HG03060 (cell line): ENCODE data around the gene ACTN2.

ENCODE experiments used
- ATAC-seq: cut with Tn5 transposase; IDR thresholded peaks from one replicate; pipeline ENCODE4 v1.9.1; 2021; ENCODE audit warnings: low read depth, moderate number of reproducible peaks; ENCODE audit not compliant: unreplicated experiment

The ACTN2 gene

DNA sequence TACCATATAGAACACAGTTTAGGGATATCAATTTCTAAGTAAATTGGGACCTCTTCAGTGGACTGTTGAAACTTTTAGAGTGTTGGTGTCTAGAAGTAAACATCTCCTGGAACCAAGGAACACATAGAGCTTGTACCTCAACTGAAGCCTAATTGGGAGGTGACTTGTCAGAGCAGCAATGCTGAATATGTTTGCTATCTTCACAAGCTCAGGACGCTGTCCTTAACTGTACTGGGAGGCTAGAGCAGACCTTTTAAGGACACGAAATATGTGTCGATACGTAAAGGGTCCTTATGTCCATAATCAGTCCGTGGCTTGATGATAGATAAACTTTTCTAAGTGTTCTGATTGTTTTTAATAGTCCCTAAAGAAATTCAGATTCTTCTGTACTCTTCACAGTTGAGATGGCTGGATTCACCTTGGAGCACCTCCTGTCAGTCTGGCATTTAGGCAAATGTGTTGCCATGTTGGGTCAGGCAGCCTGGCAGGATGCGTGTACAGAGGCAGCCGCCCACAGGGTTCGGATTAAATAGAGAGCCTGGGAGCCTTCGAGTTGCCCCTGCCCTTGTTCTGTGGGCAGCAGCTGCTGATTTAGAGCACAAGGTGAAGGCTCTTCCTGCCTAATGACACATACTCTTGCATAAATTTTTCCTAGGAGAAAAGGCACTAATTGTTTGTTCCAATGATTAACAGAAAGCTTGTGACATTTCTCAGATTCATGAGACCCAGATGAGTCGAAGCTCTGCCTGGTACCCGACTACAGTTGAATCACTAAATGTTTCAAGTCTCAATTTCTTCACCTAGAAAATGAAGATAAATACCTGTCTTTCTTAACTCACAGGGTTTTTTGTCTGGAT, 3.6 kb downstream of the ACTN2 start:
- no peak for ATAC-seq

DNA sequence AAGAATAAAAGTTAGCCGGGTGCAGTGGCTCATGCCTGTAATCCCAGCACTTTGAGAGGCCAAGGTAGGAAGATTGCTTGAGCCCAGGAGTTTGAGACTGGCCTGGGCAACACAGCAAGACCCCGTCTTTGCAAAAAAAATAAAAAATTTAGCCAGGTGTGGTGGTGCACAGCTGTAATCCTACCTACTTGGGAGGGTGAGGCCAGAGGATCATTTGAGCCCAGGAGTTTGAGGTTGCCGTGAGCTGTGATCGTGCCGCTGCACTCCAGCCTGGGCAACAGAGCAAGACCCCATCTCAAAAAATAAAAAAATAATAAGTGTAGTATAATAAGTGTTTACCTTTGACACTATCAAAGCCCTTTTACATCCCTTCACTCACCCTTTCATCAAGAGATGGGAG, 5.0 kb downstream of the ACTN2 start:
- no peak for ATAC-seq

DNA sequence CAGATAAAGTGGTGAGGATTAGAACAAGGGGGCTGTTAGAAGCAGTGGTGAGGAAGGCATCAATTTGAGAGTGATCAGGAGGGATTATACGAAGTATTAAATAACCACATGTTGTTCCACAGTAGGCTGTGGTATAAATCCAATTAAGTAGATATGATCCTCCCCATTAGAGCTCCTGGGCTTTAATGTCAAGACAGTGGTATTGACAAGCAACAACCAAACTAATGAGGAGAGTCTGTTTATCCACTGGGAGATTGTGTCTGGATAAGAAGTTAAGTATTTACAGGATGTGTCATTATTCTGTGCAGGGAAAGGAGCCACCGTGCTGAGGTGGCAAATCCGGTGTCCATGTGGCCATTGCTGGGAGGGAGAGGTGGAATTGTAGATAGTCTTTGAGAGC, 5.8 kb downstream of the ACTN2 start:
- no peak for ATAC-seq

DNA sequence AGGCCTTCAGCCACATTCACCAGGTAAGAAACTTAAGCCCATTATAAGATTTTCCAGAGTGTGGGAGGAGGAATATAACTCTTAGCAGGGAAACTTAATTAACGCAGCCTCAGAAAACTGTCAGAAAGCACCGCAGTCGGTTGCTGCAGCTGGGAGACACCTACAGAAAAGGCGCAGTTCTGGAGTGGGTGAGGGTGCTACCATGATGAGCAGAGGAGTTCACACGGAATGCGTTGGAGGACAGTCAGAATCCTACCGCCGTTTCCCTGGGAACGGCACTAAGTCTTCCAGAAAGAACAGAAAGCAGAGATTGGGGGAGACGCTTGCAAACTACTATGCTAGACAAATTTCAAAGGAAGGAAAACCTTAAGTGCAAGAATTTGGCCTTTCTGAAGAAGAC, 6.4 kb downstream of the ACTN2 start:
- no peak for ATAC-seq

DNA sequence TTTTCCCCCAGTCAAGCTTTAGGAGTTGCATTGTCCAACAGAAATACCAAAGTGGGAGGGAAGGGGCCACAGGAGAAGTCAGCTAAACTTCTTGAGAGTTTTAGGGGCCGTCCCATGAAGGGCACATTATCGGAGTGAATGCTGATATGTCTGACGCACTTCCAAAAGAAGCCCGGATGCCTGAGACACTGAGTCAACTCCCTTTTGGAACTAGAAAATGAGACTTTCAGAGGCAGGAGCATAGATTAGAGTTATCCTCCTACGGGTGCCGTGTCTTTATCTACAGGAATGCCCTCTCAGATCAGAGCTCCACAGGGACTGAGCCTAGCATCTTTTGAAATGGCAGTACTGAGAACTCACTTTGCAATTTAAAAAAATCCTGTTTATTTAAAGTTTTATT, 13.1 kb downstream of the ACTN2 start:
- ATAC-seq, result no peak

DNA sequence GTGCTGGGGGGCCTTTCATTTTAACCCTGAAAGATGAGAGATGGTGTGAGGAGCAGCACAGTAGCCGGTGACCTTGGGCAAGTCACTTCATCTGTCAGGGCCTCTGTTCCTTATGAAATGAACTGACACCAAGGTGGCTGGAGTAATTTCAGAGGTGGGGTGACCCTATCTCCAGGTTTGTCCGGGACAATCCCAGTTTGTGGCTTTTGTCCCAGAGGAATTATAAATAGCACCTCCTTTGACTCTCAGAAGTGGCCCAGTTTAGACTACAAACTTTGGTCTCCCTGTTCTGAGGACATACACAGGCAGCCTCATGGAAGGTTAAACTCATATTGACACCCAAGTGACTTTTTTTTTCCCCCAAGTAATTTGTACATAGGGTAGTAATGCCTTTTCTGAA, 14.6 kb downstream of the ACTN2 start:
- no peak for ATAC-seq

DNA sequence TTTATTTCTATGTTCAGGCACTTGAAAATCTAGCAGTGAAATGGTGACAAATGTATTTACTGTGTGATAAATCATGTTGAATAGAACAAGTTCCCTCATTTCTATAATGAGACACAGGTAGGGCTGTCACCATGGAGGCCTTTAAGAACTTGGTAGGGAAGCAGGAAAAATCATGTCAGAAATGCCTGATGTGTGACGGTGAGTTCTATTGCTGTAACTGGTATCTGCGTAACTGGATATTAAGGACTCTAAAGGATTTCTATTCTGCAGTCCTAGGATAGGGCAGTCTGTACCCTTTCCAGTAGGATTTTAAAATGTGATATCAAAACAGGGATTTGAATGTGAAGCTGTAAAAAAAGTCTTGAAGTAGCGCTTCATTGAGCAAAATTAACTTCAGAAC, 15.5 kb downstream of the ACTN2 start:
- no peak for ATAC-seq

DNA sequence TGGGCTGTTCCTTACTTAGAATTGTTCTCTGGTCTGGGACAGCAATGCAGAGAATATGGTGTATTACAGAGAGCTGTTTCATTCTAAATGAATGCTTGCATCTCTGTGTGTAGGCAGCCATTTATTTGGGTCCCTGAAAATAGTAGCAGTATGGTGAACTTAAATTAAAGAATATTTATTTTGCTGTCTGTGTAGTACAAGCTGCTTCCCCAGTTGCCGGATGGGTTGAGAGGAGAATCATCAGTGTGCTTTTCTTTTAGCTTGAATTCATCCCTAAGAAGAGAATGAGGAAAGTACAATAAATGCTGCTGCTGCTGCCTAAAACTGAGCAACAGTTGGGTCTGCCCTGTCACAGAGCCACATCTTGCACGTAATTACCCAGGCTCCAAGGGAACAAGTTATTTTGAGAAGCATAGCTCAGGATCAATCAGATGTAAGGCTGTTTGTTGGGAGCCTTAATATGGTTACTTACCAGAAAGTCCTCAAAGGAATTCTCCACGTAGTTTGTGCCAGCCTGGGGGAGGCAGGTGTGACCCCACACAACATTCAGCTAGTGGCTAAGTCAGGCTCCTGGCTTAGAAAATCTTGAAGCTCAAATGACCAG, 16.6 kb downstream of the ACTN2 start:
- ATAC-seq, result no peak

DNA sequence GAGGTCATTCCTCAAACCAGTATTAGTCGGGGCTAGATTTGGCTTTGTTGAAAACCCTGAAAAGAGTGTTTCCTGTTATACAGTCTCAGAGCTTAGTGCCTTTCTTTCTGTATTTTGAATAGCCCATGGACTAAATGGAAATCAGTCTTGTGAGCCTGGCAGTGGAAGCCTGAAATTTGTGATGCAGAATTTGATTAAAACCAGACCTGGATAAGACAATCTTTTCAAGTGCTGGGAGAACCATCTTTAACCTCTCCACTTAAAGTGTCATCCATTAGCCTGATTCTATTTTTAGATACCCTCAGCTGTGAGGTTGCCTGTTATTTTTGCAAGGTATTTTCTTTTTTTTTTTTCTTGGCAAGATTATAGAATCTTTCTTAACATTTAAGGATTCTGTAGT, 19.5 kb downstream of the ACTN2 start:
- ATAC-seq, result no peak

DNA sequence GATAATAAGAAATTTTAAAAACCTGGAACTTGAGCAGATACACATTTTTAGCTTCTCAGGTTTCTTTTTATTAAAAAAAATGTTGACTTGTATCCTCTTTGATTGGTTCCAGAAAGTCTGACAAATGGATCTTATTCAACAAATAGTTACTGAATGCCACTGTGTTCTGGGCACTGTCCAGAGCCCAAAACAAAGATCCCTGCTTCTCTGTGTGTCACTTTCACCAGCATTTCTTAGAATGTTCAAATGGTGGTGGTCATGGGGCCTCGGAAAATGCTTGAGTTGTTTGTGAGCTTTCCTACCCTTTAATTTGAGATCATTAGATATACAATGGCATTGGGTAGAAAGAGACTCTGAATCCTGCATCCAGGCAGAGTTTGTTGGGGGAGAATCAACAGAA, 19.9 kb downstream of the ACTN2 start:
- no peak for ATAC-seq

DNA sequence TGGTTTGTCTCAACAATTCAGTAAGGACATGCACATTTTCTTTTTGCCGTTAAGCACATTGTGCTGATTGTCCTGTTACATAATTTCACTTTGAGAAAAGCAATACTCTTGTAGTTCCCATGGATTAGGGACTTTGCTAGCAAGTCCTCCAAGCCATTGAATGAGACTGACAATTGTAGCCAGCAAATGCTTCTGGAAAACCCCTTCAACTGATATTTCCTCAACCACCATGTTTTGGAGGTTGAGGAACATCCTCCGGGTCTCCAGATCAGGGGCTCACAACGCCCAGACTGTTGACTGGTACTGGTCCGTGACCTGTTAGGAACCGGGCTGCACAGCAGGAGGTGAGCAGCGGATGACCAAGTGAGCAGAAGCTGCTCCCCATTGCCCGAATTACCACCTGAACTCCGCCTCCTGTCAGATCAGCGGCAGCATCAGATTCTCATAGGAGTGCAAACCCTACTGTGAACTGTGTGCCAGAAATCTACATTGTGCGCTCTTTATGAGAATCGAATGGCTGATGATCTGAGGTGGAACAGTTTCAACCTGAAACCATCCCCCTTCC, 24.1 kb downstream of the ACTN2 start:
- ATAC-seq, result no peak

DNA sequence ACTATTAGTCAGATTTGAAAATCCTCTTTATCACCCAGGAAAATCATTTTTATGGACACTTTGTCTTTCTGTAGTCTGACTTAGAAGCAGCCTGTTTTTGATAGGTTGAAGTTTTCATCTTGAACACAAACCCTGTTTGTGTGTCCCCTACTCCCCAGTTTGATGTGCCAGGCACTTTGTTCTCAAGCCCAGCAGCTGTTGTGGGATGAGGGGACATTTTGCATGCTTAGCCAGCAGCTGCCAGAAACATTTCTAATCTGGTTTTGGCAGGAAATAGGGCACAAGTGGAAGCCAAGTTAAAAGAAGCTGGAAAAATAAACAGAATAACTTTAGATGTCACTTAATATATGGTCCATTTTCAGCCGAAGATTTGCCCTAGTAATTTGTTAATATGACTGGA, 29.9 kb downstream of the ACTN2 start:
- ATAC-seq, result no peak

DNA sequence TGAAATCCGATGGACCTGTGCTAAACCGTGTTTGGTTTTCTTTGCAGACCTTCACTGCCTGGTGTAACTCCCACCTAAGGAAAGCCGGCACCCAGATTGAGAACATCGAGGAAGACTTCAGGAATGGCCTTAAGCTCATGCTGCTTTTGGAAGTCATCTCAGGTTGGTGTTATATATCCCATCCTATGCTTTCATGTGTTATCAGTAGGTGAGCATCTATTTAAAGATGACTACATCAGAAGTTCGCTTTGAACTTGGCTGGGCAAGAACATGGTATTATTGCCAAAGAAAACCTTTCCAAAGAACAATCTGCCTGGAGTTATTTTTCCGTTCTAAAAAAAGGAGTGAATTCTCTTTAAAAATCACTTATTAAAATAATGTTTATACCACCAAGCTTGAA, 31.5 kb downstream of the ACTN2 start:
- no peak for ATAC-seq

DNA sequence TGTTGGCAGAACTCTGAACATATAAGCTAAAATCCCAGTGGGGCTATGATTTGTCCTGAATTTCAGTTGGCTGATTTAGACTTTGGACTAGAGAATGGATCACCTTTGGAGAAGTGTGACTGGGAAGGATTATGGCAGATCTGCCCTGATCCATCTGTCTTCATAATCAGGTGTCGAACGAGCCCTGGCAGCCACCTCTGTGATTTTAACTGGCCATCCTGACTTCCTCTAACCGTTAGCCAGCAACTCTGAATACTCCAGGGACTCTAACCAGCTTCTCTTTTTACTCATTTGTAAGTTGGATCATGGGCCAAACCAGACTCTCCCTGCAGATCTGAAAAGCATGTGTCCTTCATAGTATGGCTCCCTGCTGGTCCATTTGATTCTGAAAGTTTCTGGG, 32.0 kb downstream of the ACTN2 start:
- no peak for ATAC-seq

DNA sequence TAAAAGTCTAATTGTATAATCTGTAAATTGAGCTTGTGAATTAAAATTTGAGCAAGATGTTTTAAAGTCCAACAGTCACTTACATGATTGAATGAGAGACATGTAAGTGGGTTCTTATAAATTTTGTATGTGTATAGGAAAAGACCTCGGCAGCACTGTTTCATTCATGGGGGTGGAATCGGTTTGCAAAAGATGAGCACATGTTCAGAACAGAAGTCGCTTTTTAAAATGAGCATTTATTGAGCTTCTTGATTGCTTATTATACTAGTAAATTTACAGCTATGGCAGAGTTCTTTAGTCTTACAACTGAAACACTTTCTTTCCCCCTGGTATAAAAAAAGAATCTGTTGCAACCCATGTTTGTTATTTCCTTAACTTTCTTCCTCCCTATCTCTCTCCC, 33.9 kb downstream of the ACTN2 start:
- ATAC-seq, result no peak

DNA sequence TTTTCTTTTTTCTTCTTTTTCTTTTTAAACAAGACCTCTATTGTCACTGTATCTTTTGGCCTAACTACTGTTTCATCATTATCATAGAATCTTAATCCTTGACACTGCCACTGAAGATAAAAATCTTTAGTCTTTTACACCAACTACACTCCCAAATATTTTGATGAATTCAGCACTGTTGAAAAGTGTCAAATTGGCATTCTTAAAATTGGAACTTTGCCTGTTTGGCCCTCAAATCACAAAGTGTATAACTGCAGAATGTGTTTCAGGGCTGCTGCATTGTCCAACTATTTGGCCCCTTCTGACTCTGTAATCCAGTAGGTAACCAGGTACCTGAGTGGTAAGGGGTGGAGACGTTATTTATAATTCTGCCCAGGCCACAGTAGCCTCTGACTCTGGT, 34.3 kb downstream of the ACTN2 start:
- ATAC-seq, result no peak

DNA sequence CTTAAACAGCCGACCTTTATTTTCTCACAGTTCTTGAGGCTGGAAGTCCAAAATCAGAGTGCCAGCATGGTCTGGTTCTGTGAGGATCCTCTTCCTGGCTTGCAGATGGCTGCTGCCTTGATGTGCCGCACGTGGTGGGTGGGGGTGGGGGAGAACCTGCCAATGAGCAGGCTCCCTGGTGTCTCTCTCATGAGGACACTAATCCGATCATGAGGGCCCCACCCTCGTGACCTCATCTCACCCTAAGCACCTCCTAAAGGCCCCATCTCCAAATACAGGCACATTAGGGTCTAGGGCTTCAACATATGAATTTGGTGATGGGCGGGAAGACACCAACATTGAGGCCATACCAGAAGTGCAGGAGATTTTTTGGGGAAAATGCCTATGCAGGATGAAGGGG, 37.8 kb downstream of the ACTN2 start:
- ATAC-seq, result no peak

DNA sequence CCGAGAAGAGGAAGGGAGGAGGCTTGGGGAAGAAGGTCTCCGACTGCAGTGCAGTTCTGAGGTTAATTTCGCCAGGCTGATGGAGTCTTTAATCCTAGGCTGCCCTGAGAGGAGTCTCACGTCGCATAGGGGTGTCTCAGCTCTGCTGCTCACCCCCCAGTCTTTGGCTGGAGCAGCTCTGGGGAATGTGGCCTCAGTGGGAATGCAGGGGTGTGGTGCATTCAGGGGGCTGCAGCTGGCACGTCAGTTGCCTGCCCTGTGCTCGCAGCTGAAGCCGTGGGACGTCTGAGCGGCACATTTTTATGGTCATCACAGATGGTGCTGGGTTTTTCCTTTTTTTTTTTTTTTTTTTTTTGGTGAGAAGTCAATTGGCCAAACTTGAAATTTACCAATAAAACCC, 38.2 kb downstream of the ACTN2 start:
- ATAC-seq, result no peak

DNA sequence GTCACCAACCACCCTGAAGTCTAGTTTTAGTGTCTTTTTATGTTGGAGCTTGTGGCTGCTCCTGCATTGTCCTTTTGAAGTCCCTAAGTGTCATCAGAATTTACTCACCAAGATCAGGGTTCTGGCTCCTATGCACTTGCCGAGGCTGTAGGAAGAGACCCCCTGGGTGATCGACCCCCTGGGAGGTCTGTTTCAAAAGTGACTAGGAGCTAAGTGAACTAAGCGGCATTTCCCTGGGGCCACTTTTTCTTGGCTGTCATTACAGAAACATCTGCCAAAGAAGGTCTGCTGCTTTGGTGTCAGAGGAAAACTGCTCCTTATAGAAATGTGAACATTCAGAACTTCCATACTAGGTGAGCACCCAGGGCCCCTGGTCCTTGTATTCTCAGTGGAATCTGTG, 39.4 kb downstream of the ACTN2 start:
- ATAC-seq, result no peak

DNA sequence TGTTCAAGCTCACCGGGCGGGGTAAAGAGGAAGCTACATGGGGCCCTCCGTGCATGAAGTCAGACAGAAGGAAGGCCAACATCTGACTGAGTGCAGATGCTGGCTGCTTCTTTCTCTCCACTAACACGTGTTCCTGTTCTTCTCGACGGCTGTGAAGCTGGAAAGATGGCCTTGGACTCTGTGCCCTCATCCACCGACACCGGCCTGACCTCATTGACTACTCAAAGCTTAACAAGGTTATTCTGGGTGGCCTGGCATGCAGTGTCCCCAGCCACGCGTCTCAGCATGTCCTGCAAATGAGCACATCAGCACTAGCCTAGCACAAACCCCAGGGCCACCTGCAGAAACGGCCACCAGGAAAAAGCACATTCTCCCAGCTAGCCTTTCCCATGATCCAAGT, 41.2 kb downstream of the ACTN2 start:
- ATAC-seq, result no peak

DNA sequence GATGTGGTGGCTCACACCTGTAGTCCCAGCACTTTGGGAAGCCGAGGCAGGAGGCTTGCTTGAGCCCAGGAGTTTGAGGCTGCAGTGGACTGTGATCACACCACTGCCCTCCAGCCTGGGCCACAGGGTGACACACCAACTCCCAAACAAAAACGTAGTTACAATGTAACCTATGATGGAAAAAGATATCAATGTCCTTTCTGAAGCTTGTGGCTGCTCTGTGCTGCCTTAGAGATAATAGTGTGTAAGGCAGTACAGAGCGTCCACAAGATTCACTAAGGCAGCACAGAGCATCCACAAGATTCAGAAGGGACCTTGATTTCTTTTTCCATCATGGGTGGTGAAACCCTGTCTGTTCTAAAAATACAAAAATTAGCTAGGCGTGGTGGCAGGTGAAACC, 42.5 kb downstream of the ACTN2 start:
- ATAC-seq, result no peak

DNA sequence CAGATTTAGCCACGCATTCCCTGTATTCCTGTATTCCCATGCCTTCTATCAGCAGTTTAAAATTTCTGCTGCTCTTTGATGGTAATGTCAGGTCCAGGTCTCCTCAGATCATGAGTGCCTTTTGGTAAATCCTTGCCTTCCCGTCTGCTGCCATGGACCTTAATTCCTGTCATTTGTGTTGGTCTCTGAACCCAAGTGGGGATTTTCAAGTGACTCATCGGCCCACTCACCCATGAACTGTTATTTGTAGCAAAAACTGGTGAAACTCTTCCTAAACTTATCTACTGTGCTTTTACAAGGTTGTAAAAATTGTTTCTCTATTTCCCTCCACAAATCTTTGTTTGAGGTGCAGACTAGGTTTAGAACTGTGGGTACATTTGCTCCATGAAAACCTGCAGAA, 47.4 kb downstream of the ACTN2 start:
- no peak for ATAC-seq
